ENCODE data around the gene CFAP299.

DNA sequence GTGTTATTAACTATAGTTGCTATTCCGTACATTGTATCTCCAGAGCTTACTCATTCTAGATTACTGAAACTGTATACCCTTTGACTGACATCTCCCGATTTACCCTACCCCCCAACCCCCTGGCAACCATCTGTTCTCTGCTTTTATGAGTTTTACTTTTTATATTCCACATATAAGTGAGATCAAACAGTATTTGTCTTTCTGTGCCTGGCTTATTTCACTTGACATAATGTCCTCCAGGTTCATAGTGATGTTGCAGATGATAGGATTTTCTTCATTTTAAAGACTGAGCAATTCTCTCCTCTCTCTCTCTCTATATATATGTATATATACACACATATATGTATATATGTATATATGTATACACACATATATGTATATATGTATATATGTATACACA, 54.6 kb downstream of the CFAP299 start:
- TF ChIP-seq, protein P1, sequence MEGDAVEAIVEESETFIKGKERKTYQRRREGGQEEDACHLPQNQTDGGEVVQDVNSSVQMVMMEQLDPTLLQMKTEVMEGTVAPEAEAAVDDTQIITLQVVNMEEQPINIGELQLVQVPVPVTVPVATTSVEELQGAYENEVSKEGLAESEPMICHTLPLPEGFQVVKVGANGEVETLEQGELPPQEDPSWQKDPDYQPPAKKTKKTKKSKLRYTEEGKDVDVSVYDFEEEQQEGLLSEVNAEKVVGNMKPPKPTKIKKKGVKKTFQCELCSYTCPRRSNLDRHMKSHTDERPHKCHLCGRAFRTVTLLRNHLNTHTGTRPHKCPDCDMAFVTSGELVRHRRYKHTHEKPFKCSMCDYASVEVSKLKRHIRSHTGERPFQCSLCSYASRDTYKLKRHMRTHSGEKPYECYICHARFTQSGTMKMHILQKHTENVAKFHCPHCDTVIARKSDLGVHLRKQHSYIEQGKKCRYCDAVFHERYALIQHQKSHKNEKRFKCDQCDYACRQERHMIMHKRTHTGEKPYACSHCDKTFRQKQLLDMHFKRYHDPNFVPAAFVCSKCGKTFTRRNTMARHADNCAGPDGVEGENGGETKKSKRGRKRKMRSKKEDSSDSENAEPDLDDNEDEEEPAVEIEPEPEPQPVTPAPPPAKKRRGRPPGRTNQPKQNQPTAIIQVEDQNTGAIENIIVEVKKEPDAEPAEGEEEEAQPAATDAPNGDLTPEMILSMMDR (IDR thresholded peaks at IDR 0.05), result no peak
- TF ChIP-seq ZFX (IDR thresholded peaks at IDR 0.05; ENCODE audit: borderline replicate concordance), result no peak
